ENCODE measurements around the gene VENTX. TPM values are rescaled to one million over a fixed set of nuclear protein-coding genes. Genes with fewer than 3 reads are reported as not detected.

The VENTX gene
- total and polyA plus RNA-seq, 2 donors (not counting 3 experiments of a cell fraction or from before 2014, with no cell fraction given), result not detected

DNA sequence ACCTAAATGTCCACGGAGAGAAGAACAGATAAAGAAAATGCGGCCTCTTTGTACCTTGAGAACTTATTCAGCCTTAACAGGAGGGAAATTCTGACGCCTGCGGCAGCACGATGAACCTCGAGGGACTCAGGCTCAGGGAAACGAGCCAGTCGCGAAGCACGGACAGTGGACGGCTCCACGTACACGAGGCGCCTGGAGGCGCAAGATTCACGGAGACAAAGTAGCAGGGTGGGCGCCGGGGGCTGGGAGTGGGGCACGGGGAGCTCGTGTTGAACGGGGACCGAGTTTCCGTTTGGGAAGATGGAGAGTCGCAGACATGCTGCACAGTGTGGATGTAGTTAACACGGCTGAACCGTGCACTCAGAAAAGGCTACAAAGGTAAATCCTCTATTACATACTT, 20.9 kb upstream of the VENTX start:
- ChIA-PET POLR2A (no interaction called here), CTCF (no interaction called here)
- Histone ChIP-seq H3K79me2 (ENCODE audit: control insufficient read depth, insufficient read depth, low read length) (no peaks in the 10 kb centered on the region), H4K20me1 (replicated peaks; ENCODE audit: control insufficient read depth, extremely low read depth, insufficient read depth, low read length) (no peaks in the 10 kb centered on the region), H3K9me3 (replicated peaks; ENCODE audit: control insufficient read depth, insufficient read depth, low read length) (no peaks in the 10 kb centered on the region), H3K27me3 (ENCODE audit: control insufficient read depth in 2 of 2, insufficient read depth in 2 of 2, low read length in 2 of 2) (no peaks in the 10 kb centered on the region), H3K4me2 (ENCODE audit: insufficient read depth, low read length) (no peak overlapping the region), H3K9me1 (replicated peaks; ENCODE audit: control insufficient read depth, extremely low read depth, insufficient read depth, low read length) (no peaks in the 10 kb centered on the region), H3K9ac (replicated peaks; ENCODE audit: extremely low read depth, insufficient read depth, low read length) (no peak overlapping the region), H2AFZ (ENCODE audit: low read depth, low read length) (no peak overlapping the region), H3K4me1 (ENCODE audit: control insufficient read depth, extremely low read depth, insufficient read depth, low read length) (no peaks in the 10 kb centered on the region), H3K27ac (ENCODE audit: insufficient read depth, low read depth, low read length) (no peak overlapping the region), H3K36me3 (ENCODE audit: control insufficient read depth in 2 of 2, extremely low read depth in 1 of 2, insufficient read depth in 2 of 2, low read length in 2 of 2) (no peaks in the 10 kb centered on the region), H3K4me3 (replicated peaks in 1 of 3; ENCODE audit: insufficient read depth in 1 of 3, low read depth in 1 of 3, low read length in 3 of 3) (no peak overlapping the region)
- intact Hi-C loops (cut with micrococcal nuclease) (no loop called here), dilution Hi-C loops (cut with MboI; ENCODE audit: extremely low pct_ligation_motif_present, low sequenced_read_pairs) (no loop called here)
- TF ChIP-seq MYC (IDR thresholded peaks at IDR 0.05; ENCODE audit: low read depth, low read length) (no peak), GATA2 (IDR thresholded peaks at IDR 0.05; ENCODE audit: insufficient read depth, insufficient read length, low read depth, low read length) (no peak), POLR2AphosphoS5 (IDR thresholded peaks at IDR 0.05; ENCODE audit: insufficient read depth, low read depth, low read length) (no peak), FOS (IDR thresholded peaks at IDR 0.05; ENCODE audit: borderline replicate concordance, insufficient read depth, low read length) (no peak), POLR2A (IDR thresholded peaks at IDR 0.05; ENCODE audit: low read depth, low read length) (no peak), MAX (IDR thresholded peaks at IDR 0.05; ENCODE audit: insufficient read depth, insufficient read length) (no peak), EZH2 (IDR thresholded peaks at IDR 0.05; ENCODE audit: borderline replicate concordance, low read depth, low read length, severe bottlenecking) (no peak), JUN (IDR thresholded peaks at IDR 0.05; ENCODE audit: borderline replicate concordance, insufficient read depth, insufficient read length, low read depth) (no peak)
- TF ChIP-seq, protein P1, sequence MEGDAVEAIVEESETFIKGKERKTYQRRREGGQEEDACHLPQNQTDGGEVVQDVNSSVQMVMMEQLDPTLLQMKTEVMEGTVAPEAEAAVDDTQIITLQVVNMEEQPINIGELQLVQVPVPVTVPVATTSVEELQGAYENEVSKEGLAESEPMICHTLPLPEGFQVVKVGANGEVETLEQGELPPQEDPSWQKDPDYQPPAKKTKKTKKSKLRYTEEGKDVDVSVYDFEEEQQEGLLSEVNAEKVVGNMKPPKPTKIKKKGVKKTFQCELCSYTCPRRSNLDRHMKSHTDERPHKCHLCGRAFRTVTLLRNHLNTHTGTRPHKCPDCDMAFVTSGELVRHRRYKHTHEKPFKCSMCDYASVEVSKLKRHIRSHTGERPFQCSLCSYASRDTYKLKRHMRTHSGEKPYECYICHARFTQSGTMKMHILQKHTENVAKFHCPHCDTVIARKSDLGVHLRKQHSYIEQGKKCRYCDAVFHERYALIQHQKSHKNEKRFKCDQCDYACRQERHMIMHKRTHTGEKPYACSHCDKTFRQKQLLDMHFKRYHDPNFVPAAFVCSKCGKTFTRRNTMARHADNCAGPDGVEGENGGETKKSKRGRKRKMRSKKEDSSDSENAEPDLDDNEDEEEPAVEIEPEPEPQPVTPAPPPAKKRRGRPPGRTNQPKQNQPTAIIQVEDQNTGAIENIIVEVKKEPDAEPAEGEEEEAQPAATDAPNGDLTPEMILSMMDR (IDR thresholded peaks at IDR 0.05; ENCODE audit: extremely low read depth in 1 of 2, insufficient read depth in 1 of 2, low read depth in 1 of 2, low read length in 2 of 2), result no peak
- DNase-seq (ENCODE audit: low read depth, low spot score) (no peak), FAIRE-seq (no peak)
- no TSS peak for BruUV-seq (replicated peaks)

Data from endothelial cell of umbilical vein (primary cell).